ENCODE data around the gene LETM1. TPM values are rescaled to one million over a fixed set of nuclear protein-coding genes. Genes with fewer than 3 reads are reported as not detected.

Gene LETM1
- total and polyA plus RNA-seq, 2 of the 13 experiments (the other 11 are each of a cell fraction or from before 2014, with no cell fraction given) = 9.7 to 41.6 TPM

DNA sequence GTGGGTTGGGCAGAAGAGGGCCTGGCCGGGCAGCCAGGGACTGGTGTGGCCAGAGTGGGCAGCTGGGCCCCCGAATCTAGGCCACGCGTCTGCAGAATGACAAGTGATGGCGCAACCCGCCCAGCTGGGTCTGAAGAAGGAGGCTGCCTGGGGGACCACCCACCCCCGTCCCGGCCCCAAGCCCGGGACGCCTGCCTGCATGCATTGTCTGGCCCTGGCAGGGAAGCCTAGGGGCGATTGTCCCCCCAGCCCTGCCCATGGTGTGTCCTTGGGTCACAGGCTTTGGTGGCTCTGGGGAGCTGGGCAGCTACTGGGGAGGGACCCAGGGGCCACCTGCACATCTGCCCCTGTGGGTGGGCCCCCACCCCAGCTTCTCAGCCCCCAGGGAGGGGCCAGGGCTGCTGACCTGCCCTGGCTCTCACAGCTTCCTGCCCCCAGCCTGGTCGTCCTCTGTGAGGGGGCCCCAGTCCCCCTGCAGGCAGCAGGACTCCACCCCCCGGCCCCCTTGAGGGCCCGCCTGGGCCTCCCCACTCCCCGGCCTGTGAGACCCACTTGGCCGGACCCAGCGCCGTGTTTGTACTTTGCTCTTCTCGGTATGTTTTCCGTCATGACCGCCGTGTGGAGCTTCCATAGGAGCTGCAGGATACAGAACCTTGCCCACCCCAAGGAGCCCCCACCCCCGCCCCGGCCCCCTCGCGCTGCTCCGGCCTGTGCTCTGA, 57.9 kb downstream of the LETM1 start (continued):
- TF ChIP-seq, protein P1, sequence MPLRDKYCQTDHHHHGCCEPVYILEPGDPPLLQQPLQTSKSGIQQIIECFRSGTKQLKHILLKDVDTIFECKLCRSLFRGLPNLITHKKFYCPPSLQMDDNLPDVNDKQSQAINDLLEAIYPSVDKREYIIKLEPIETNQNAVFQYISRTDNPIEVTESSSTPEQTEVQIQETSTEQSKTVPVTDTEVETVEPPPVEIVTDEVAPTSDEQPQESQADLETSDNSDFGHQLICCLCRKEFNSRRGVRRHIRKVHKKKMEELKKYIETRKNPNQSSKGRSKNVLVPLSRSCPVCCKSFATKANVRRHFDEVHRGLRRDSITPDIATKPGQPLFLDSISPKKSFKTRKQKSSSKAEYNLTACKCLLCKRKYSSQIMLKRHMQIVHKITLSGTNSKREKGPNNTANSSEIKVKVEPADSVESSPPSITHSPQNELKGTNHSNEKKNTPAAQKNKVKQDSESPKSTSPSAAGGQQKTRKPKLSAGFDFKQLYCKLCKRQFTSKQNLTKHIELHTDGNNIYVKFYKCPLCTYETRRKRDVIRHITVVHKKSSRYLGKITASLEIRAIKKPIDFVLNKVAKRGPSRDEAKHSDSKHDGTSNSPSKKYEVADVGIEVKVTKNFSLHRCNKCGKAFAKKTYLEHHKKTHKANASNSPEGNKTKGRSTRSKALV (CRISPR knock-in tag; IDR thresholded peaks at IDR 0.05) = no peak
- TF ChIP-seq ZMYM2 (CRISPR knock-in tag; IDR thresholded peaks at IDR 0.05) = no peak
- no peak for TF ChIP-seq GRHL1 (CRISPR knock-in tag; conservative IDR thresholded peaks at IDR 0.05)
- TF ChIP-seq TOE1 (CRISPR knock-in tag; IDR thresholded peaks at IDR 0.05) = no peak
- no peak for TF ChIP-seq KLF11 (CRISPR knock-in tag; IDR thresholded peaks at IDR 0.05)
- TF ChIP-seq GPN1 (CRISPR knock-in tag; IDR thresholded peaks at IDR 0.05; ENCODE audit: borderline replicate concordance) = no peak
- no peak for TF ChIP-seq GTF3A (CRISPR knock-in tag; conservative IDR thresholded peaks at IDR 0.05)
- TF ChIP-seq ZNF263 (CRISPR knock-in tag; IDR thresholded peaks at IDR 0.05) = no peak
- TF ChIP-seq, protein P2, sequence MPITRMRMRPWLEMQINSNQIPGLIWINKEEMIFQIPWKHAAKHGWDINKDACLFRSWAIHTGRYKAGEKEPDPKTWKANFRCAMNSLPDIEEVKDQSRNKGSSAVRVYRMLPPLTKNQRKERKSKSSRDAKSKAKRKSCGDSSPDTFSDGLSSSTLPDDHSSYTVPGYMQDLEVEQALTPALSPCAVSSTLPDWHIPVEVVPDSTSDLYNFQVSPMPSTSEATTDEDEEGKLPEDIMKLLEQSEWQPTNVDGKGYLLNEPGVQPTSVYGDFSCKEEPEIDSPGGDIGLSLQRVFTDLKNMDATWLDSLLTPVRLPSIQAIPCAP (CRISPR knock-in tag; IDR thresholded peaks at IDR 0.05; ENCODE audit: low read depth) = no peak
- no peak for TF ChIP-seq ZFP1 (CRISPR knock-in tag; IDR thresholded peaks at IDR 0.05)
- no peak for TF ChIP-seq ZBTB40 (IDR thresholded peaks at IDR 0.05)
- TF ChIP-seq ZBTB40 (CRISPR knock-in tag; IDR thresholded peaks at IDR 0.05) = no peak
- TF ChIP-seq RBM39 (IDR thresholded peaks at IDR 0.05; ENCODE audit: low read depth, low read length, poor library complexity, severe bottlenecking) = peak; percentile 58
- no peak for TF ChIP-seq KDM4B (CRISPR knock-in tag; IDR thresholded peaks at IDR 0.05)
- TF ChIP-seq, protein P3, sequence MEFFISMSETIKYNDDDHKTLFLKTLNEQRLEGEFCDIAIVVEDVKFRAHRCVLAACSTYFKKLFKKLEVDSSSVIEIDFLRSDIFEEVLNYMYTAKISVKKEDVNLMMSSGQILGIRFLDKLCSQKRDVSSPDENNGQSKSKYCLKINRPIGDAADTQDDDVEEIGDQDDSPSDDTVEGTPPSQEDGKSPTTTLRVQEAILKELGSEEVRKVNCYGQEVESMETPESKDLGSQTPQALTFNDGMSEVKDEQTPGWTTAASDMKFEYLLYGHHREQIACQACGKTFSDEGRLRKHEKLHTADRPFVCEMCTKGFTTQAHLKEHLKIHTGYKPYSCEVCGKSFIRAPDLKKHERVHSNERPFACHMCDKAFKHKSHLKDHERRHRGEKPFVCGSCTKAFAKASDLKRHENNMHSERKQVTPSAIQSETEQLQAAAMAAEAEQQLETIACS (CRISPR knock-in tag; IDR thresholded peaks at IDR 0.05) = no peak
